D341Med (cell line): ENCODE measurements around the gene RXRA.

ENCODE experiments used
- DNase-seq: peaks from one replicate; pipeline ENCODE4 v3.0.0; 2012; ENCODE audit warnings: low spot score

Gene RXRA

DNA sequence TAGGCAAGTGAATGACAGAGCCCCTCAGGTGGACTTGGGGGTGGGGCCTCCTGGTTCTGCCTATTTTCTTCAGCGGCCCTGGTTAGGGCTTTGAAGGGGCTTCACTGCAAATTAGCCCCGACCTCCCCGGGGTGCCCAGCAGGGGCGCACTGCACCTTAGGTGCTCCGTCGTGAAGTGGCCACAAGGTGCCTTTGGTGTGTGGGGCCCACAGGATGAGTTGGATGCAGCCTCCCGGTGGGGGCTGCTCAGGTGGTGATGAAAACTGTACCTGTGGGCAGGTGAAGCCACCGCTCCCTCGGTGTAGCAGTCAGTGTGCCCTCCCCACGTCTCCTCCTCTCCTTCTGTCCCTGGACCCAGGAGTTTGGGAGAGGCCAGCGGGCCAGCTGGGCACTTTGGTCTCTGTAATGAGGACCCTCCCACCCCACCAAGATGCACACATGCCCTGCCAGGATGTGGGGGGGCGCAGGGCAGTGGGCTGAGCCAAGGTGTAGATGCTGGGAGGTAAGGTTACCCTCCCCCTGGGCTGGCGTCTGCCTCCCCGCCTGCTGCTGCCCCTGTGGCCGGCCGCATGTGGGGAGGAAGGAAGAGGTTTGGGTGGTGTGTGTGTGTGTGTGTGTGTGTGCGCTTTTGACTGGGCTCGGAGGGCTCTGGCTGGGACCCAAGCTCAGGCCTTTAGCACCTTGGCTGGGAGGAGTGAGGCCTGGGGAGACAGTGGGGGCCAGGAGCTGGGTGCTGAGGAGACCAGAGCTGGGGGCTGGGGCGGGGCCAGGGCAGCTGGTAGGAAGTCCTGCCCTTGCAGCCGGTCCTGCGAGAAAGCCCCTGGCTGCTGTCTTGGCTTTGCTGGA is 55.6 kb downstream of the RXRA start:
- no peak for DNase-seq

DNA sequence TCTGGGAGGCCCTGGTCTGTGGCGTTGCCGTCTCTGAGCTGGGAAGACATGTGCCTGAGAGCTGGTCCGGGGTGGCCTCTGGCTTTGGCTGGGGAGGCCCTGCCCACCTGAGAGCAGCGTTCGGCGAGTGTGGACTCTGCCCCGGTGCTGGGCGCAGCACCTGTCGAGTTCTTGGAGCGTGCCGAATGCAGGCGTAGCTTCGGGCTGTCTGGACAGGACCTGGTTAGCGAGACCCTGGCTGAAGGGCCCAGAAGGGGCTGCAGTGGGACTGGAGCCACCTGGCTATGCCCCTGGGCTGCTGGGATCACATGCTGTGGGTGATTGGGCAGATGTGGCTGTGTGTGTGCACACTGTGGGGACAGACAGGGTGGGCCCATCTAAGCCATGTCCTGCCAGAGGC is 56.5 kb downstream of the RXRA start:
- no peak for DNase-seq

DNA sequence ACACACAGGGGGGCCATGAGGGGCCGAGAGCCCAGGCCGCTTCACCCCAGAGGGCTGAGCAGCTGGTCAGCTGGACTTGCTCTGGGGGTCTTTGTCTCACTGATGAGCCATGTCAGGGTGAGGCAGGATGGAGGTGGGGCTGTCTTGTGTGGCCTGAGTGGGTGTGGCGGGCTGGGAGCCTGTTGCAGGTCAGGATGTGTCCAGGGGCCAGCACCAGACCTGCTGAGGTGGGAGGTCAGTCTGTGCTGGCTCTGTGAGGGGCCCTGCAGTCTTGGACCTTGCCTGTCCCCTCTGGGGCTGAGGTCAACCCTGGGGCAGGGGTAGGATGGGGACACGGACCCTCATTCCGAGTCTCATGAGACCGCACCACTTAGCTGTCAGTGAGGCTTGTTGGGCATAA is 56.9 kb downstream of the RXRA start:
- no peak for DNase-seq

- DNase-seq, result no peak
These were observed 58.7 kb downstream of the RXRA start for GRCh38 chr9:134384811-134385479.

GRCh38 chr9:134385915-134386314 is 59.7 kb downstream of the RXRA start:
- no peak for DNase-seq

DNA sequence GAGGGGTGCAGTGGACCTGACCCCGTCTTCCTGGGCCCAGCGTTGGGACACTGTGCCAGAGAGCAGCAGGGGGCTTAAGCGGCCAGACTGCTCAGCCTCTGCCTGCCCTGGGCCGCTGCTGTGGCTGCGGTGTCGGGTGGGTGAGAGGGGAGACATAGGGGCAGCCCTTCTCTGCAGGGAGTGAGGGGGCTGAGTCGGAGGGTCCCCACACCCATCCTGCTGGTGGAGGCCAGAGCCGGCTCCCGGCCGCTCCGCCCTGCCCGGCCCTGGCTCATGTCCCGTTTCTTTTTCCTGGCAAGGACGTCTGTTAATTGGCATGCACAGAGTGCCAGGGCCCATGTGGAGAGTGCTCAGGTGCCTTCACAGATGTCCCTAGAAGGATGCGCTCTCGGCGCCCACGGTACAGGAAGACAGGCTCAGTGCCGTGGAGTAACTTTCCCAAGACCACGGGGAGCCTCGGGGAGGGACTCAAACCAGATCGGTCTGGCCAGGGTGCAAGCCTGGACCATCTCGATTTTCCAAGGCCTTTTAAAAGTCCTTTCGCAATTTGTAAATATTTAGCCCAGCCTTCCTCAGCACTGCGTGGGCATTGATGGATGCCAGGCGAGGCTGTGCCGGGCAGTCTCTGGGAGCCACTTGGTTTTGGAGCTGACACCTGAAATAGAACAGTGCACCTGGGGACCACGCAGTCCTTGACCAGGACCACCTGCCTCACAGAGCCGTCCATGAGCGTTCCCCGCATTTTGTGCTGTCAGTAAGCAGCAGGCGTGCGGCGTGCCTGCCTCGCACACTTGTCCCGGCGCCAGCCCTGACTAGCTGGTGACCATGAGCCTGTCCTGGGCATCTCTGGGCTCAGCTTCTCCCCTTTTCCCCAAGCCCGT is 60.9 kb downstream of the RXRA start:
- DNase-seq, result no peak

- DNase-seq, result no peak
These were observed 62.1 kb downstream of the RXRA start for GRCh38 chr9:134388289-134388808.

DNA sequence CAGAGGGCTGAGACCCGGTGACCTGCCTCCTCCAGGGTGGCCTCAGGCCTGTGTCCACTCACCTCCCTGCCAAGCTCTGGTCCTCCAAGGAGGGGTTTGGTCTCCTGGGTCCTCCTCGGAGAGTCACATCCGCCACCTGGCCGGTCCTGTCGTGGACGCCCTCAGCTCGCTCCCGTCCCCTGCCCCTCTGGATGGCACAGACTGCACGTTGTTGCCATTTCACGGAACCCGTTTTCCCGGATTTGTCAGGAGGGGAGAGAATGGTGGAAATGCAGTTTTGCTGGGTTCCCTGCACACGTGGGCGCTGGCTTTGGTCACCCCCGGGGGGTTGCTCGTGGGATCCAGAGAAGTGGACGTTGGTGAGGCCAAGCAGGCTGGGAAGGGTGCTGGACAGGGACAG is 62.7 kb downstream of the RXRA start:
- no peak for DNase-seq

DNA sequence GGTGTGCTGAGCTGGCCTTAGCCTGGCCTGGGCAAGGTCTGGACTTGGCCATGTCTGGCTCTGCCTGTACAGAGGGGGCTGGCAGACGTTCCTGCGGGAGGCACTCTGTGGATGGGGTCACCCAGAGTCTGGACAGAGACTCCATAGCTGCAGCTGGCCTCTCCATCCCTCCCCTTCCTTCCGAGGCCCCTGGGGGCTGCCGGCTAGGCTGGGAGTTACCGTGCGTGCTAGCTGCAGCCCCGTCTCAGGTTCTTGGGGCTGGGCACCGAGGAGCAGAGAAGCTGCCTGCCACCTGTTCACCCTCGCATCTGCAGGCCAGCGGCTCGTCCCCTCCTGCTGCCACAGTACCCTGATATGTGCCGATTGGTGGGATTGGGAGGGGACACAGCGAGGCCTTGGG is 63.4 kb downstream of the RXRA start:
- no peak for DNase-seq

DNA sequence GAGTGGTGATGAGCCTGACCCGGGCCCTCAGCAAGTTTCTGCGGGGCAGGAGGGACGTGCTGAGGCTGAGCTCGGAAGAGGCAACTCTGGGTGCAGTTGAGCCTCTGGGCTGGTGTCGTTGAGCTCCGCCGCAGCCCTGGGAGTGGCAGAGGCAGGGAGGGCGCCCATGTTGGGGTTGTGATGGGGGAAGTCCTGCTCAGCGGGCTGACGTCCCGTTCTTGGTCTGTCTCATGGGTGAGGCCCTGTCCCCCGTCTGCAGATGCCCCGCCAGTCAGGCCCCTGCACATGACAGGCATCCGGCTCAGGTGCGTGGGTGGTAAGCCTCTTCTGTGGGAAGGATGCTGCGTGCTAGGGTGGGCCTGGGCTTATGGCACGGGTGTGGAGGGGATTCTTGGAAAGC is 64.3 kb downstream of the RXRA start:
- no peak for DNase-seq

- no peak for DNase-seq
These were observed 64.7 kb downstream of the RXRA start for GRCh38 chr9:134390947-134391318.

GRCh38 chr9:134391319-134392231 is 65.3 kb downstream of the RXRA start:
- DNase-seq, result no peak

DNA sequence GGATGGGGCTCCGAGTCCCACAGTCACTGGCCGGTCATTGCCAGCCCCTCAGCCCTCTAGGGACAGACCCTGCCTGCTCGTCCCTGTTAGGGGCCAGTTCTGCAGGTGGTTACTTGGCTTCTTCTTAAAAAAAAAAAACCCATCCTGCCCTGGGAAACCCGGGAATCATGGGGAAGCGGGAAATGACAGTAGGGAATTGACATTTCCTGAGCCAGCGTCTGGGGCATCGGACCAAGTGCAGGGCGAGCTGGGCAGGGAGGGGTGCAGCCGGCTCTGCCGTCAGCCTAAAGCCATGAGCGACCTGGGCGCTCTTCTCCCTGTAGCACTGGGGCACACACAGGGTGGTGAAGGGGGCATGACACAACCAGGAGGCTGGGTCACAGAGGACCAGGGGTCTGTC is 66.6 kb downstream of the RXRA start:
- no peak for DNase-seq

DNA sequence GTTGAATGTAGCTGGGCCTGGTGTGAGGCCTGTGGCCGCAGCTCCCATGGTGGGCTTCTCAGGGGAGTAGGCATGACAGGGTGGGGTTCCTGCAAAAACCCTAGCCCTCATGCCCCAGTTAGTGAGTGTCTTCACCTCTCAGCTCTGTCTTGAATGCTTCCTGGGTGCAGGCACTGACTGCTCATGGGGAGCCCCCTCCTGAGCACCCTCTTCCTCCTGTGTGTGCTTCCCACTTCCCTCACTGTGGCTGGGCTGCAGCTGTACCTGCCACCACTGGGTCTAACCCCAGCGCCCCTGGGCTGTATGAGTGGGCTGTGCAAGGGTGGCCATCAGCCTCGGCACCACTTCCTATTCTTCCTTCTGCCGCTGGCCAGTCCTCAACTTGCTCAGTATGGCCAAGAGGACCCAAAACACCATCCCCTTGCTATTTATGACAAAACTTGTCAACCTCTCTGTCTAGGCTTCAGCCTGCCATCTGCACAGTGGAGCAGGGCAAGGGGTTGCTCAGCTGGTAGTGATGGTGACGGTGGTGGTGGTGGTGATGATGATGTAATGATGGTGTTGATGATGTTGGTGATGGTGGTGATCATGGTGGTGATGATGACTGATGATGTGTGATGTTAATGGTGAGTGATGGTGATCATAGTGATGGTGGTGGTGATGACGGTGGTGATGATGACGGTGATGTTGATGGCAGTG is 67.5 kb downstream of the RXRA start:
- DNase-seq, result no peak

GRCh38 chr9:134395002-134395517 is 68.8 kb downstream of the RXRA start:
- DNase-seq, result no peak

- no peak for DNase-seq
These were observed 69.5 kb downstream of the RXRA start for GRCh38 chr9:134395737-134396257.

DNA sequence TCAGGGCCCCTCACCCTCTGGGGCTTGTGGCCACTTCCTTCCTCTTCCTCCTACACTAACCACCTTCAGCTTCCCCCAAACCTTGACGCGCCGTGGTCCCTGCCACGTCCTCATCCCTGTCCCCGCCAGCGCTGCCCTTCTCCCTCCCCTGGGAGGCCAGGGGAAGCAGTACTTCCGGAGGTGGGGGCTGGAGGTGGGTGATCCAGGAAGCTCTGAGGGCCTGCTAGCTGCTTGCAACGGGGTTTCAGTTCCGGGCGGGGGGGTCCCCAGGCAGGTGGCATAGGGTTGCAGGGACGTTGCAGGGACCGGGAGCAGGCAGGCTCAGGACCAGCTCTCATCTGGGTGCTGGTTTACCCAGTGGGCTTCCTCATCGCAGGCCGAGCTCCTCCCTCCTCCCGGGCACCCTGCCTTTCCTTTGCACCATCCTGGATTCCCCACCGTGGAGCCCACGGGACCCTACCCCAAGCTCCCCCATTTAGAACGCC is 70.0 kb downstream of the RXRA start:
- DNase-seq, result no peak

- no peak for DNase-seq
These were observed 70.6 kb downstream of the RXRA start for GRCh38 chr9:134396825-134397224.

GRCh38 chr9:134398756-134399155 is 72.5 kb downstream of the RXRA start:
- DNase-seq, result no peak

GRCh38 chr9:134399435-134400056 is 73.3 kb downstream of the RXRA start:
- no peak for DNase-seq
